HG03066 (cell line): ENCODE measurements around the gene CREB3L2.

ENCODE experiments used
- ATAC-seq: cut with Tn5 transposase; IDR thresholded peaks from one replicate; pipeline ENCODE4 v1.9.1; 2021; ENCODE audit warnings: low read depth; ENCODE audit not compliant: unreplicated experiment

CREB3L2 gene

GRCh38 chr7:137954614-137955013 is 47.3 kb downstream of the CREB3L2 start:
- no peak for ATAC-seq

DNA sequence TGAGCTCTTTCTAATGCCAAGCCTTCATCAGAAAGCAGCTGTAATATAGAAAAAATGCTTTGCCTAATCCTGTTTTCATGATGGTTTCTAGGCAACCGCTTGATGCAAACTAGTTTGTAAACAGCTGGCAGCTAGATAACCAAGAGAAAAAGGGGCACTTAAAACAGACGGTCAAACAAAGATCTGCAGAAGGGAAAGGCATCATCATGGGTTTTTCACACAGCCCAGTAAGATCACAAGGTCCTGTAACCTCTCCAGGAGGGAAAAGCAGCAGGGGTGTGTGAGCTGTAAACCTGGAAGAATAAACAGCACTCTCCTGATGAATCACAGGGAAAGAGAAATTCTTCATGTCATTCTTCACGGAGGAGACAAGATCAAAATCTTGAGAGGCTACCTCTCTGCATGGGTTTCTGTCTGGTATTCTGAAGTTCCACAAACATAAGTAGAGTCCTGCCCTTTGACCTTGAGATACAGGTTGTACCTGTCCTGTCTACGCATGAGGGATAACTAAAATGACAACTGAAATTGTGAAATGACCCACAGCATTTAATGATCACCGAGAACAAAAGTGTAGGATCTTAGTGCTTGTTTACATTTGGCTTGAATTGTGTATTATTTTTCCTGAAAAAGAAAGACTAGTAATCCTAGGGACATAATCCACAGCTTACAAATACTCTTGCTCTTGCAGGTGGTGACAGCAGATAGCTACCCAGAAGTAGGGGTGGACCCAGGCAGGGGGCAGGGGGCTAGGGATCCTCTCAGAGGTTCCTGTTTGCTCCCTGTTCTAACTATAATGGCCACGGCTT is 48.0 kb downstream of the CREB3L2 start:
- ATAC-seq: no peak

DNA sequence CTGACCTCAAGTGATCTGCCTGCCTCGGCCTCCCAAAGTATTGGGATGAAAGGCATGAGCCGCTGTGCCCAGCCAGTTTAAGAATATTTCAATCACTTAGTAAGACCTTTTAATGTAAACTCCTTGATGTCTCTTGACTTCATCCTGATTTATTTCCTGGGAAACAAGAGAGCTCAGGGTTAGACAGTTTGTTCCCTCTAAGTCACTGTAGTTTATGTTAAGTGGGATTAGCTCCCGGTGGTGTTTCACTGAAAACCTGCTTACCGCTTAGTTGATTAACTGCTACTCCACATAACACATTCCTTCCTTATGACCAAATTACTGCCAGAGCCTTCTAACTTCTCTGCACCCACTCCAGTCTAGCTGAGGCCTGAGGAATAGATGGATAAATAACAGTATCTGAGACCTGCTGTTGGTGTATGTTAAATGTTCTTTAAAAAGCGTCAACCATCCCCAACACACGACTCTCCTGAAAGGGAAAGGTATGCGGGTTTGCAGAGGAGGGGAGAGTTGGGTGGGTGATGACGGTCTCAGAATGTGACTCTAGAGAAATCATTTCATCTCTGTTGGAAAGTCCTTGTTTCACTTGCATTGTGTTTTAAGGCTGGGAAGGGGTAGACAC is 48.7 kb downstream of the CREB3L2 start:
- ATAC-seq: no peak

DNA sequence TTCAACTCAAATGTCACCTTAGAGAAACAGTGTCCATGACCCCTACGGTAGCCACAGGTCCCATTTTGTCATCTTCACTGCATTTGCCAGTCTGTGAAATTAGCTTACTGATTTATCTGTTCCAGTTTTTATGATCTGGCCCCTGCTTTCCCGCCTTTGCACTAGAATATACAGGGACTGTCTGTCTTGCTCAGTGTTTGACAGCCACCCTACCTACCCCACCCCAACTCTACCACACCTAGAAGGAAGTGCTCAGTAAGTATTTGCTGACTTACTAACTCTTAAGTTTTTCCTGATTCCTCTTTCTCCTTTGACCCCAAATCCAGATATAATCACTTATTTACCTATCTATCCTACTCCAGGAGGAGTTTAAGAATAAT is 49.5 kb downstream of the CREB3L2 start:
- no peak for ATAC-seq

DNA sequence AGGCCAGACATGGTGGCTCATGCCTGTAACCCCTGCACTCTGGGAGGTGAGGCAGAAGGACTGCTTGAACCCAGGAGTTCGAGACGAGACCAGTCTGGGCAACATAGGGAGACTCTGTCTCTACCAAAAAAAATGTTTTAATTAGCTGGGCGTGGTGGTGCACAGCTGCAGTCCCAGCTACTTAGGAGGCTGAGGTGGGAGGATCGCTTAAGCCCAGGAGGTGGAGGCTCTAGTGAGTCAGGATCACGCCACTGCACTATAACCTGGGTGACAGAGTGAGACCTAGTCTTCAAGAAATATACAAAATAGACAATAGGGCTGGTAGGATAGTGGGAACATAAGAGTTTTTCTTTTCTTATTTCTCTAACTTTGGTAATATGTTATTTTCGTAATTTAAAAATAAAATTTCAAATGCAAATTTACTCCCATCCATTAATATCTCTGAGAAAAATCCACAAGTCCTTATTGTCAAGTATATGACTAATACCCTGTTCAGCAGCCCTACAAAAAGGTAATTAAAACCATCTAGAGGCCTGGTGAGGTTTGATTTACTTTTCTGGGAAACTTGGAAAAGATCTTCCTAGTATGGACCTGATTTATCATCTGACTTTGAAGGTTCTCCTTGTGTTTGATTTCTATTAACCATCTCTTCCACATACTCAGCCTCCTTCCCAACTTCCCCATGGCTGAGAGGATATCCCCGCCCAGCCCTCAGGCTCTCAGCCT is 50.0 kb downstream of the CREB3L2 start:
- ATAC-seq: no peak

DNA sequence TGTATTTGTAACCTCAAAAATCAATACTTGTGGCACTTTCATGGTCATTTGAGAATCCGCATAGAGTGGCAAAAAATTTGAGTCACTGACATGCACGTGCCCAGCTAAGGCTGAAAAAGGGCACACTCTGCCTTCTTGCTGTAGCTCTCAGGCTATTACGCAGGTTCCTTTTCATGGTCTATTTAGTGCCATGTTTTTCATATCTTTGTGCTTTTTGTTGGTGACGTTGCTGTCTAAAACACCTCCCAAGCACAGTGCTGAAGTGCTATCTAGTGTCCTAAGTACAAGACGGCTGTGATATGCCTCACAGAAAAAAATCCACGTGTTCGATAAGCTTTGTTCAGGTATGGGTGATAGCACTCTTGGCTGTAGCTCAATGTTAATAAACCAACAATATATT is 50.9 kb downstream of the CREB3L2 start:
- no peak for ATAC-seq

- ATAC-seq: no peak
Measured at GRCh38 chr7:137950263-137950621, 51.6 kb downstream of the CREB3L2 start.

DNA sequence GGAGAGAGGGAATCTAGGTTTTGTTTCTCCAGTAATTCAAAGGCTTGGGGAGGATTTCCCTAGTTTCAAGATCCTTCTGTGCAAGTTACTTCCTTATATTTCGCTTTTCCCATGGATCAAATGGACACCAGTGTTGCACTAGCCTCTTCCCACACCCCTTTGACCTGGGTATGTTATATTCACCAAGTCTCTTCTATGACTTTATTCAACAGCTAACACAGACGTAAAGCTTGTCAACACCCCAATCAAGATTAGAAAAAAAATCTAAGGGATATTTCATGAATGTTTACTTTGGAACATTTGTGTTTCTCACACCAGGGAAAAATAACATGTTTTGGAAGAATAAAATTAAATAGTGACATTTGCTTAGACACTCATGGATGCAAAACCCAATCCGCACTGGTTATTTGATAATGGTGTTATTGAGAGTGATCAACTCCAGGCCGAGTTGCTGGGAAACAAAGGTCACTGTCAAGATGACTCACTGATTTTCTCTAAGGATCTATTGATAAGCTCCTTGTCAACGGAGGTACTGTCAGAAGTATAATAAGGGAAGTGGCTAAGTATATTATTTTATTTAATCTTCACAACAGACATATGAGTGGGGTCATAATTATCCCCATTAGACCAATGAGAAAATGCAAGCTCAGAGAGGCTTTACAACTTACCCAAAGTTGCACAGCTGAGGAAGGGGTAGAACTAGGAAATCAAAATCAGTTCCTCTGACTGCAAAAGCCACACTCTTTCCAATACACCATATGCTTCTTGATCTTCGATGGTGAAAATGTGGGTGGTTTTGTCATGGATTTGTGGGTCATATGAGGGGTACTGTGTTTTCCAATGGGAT is 52.2 kb downstream of the CREB3L2 start:
- no peak for ATAC-seq

DNA sequence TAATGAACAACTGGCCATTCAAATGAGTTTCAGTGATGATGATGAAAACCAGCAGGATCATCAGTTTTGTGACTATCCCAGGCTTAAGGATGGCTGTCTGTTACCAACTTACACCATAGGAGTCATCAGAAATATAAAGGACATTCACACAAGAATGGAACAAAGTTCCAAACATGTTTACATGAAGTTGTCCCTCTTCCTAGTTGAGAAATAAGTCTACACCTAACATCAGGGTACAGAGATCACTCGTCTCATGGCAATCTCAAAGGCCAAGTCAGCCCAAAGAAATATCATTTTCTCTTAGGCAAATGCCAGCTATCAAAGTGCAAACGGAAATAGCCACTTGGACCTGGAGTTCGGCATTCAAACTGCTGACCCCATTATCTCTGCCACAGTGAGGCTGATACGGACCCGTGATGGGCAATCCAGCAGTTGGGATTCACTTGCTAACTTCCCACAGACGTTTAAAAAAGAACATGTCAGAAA is 53.0 kb downstream of the CREB3L2 start:
- ATAC-seq: no peak

- no peak for ATAC-seq
Measured at GRCh38 chr7:137948083-137948844, 53.6 kb downstream of the CREB3L2 start.

DNA sequence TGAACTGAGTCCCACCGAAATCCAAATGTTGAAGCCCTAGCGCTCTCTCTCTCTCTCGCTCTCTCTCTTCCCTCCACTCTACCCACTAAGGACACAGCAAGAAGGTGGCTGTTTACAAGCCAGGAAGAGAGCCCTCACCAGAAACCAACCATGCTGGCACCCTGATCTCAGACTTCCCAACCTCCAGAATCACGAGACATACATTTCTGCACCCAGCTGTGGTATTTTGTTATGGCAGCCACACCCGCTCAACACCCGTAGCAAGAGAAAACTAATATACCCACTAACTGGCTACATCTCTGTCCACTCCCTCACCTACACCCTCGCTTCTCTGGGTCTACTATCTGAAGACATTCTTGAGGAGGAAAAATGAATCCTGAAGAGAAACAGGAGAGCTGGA is 54.8 kb downstream of the CREB3L2 start:
- no peak for ATAC-seq

DNA sequence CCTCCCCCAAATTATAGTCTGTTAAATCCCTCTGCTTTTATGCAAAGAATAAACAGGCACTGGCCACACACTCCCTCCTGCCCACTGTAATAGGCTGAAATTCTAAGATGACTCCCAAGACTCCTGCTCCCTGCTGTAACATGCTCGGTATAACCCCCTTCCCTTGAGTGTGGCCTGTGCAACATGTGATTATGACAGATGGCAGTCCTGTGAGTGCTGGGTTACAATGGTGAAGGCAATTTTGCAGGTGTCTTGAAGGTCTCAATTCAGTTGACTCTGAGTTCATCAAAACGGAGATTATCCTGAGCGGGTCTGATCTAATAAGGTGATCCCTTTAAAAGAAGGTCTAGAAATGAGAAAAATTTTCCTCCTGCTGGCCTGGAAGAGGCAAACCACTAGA is 55.9 kb downstream of the CREB3L2 start:
- ATAC-seq: no peak

DNA sequence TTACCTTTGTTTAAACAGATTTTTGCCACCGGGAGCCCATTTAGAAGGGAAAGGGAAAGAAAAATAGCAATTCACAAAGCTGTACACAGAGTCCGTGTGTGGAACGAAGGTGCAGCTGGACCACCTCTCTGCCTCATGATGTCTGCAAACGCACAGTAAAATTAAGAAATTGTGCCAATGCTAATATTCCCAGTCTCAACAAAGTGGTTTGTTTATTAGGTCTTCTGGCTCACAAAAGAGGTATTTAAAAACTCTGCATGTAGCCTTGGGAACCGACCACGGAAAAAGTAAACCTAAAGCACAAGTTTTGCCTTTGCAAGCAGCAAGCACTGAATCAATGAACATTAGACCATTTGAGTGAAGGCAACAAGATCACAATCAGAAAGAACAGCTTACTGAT is 57.7 kb downstream of the CREB3L2 start:
- no peak for ATAC-seq

DNA sequence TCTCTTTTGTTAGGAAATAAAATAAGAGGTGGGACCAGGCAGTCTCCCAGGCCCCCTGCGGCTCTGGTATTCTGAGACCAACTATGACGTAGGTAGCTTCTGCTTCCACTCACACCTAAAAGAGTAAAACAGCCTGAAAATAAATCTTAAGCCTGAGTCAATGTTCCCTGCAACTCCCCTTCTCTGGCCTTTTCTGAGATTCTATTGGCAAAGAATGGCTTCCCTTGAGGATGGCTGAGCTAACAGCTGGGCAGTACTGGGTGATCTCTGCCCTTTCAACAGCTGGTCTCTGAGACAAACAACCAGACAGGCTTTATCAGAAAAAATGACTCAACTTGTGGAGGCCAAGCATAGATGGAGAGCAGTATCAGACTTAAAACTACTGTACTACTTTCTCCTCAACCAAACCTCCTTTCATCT is 58.7 kb downstream of the CREB3L2 start:
- ATAC-seq: no peak

GRCh38 chr7:137942484-137943115 is 59.3 kb downstream of the CREB3L2 start:
- no peak for ATAC-seq

GRCh38 chr7:137940656-137941518 is 61.0 kb downstream of the CREB3L2 start:
- ATAC-seq: no peak

- ATAC-seq: no peak
Measured at GRCh38 chr7:137940218-137940617, 61.7 kb downstream of the CREB3L2 start.

DNA sequence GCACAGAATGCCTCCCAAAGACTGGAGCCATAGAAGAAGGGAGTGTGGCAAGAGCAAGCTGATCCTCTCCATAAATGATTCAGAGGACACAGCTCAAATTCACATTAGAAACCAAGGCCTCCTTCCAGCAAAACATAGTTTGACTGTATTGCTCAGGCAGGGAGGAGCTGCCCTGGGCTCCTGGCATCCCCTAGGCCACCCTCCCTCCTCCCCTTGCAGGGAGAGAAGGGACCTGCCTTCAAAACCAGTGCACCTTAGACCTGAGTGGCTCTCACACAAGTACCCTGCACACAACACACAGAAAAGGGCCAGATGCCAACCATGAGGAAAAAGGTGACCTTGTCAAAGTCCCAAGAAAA is 64.7 kb downstream of the CREB3L2 start:
- no peak for ATAC-seq
